ENCODE data around the gene PRAC2. TPM values are rescaled to one million over a fixed set of nuclear protein-coding genes. Genes with fewer than 3 reads are reported as not detected.
A peak's percentile ranks its signal among the peaks of the same experiment; 100 is the strongest.

The PRAC2 gene
- total RNA-seq, 6 experiments from 2014 or later: not detected

DNA sequence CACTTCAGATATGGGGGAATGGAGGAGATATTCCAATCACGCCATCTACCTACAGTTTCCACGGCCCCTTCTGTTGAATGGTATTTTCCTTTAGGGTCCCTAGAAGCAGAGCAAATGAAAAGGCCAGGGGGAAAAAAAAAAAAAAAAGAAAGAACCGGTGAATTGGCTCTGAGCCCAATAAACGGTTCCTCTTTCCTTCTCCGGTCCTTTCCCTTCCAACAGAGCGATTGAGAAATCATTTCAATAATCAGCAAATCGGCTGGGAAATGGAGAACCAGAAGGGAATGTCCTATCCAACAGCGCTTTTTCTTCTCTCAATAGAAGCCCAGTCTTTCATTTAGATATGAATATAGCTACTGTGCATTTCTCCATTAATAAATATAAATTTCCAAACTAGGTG, 32.4 kb downstream of the PRAC2 start:
- Mint-ChIP-seq H3K36me3 (ENCODE audit: low read depth) (no peaks in the 10 kb centered on the region), H3K27me3 (ENCODE audit: insufficient read depth) (peaks cover 50% of the 10 kb centered on the region), H3K9me3 (no peaks in the 10 kb centered on the region), H3K4me1 (ENCODE audit: low read depth) (peaks cover 43% of the 10 kb centered on the region), H3K27ac (no peak overlapping the region), H3K4me3 (0 out of 2 replicates have a peak overlapping the region, but pooled peaks have one; percentile 17)
- DNase-seq: no peak
- TF ChIP-seq, protein P1, sequence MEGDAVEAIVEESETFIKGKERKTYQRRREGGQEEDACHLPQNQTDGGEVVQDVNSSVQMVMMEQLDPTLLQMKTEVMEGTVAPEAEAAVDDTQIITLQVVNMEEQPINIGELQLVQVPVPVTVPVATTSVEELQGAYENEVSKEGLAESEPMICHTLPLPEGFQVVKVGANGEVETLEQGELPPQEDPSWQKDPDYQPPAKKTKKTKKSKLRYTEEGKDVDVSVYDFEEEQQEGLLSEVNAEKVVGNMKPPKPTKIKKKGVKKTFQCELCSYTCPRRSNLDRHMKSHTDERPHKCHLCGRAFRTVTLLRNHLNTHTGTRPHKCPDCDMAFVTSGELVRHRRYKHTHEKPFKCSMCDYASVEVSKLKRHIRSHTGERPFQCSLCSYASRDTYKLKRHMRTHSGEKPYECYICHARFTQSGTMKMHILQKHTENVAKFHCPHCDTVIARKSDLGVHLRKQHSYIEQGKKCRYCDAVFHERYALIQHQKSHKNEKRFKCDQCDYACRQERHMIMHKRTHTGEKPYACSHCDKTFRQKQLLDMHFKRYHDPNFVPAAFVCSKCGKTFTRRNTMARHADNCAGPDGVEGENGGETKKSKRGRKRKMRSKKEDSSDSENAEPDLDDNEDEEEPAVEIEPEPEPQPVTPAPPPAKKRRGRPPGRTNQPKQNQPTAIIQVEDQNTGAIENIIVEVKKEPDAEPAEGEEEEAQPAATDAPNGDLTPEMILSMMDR (IDR thresholded peaks at IDR 0.05): no peak

DNA sequence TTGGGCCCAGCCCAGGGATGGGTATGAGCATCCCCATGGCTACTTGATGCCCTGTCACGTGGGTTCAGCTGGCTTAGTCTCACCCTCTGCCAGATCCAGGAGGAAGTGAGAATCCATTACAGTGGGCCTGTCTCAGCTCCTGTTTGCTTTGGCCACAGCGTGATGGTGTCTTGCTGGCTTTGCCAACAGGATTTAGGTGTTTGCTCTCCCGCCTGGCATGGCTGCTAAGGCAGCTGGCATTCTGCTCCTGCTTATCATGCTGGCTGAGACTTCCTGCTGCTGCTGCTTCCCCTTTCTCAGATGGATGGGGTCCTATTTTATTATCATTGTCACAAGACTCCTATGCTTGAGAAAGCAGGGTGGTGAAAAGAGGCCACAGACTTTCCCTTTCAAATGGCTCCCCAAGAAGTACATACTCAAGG, 33.9 kb downstream of the PRAC2 start:
- peaks cover 43% of the 10 kb centered on the region for H3K4me1 Mint-ChIP-seq (ENCODE audit: low read depth)
- H3K36me3 Mint-ChIP-seq (ENCODE audit: low read depth): no peaks in the 10 kb centered on the region
- no peak overlapping the region for H3K27ac Mint-ChIP-seq
- DNase-seq: no peak
- peaks cover 44% of the 10 kb centered on the region for H3K27me3 Mint-ChIP-seq (ENCODE audit: insufficient read depth)
- H3K4me3 Mint-ChIP-seq: no peak overlapping the region
- H3K9me3 Mint-ChIP-seq: no peaks in the 10 kb centered on the region
- TF ChIP-seq, protein P1 (IDR thresholded peaks at IDR 0.05): no peak

DNA sequence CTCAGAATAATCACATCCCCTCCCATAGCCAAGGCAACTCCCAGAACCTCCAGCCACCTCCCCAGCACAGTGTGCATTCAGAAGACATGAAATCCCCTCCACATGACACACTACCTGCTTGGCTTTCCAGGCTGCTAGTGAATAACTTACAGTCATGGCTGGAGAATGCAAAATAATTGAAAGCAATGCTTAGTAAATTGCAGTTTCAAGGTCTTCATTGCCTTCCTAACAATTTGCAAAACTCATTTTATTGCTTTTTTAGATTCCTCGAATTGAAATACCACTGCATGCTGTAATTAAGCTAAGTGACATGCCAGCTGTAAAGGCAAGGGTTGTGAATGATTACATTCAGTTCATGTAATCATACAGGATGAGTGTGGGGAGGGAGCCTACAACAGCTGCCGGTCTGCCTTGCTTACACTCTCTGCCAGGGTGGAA, 34.6 kb downstream of the PRAC2 start:
- H3K27me3 Mint-ChIP-seq (ENCODE audit: insufficient read depth): peaks cover 44% of the 10 kb centered on the region
- TF ChIP-seq, protein P1 (IDR thresholded peaks at IDR 0.05): no peak
- DNase-seq: peak; percentile 38
- H3K36me3 Mint-ChIP-seq (ENCODE audit: low read depth): no peaks in the 10 kb centered on the region
- H3K27ac Mint-ChIP-seq: no peak overlapping the region
- no peaks in the 10 kb centered on the region for H3K9me3 Mint-ChIP-seq
- H3K4me1 Mint-ChIP-seq (ENCODE audit: low read depth): peaks cover 43% of the 10 kb centered on the region
- H3K4me3 Mint-ChIP-seq: no peak overlapping the region

DNA sequence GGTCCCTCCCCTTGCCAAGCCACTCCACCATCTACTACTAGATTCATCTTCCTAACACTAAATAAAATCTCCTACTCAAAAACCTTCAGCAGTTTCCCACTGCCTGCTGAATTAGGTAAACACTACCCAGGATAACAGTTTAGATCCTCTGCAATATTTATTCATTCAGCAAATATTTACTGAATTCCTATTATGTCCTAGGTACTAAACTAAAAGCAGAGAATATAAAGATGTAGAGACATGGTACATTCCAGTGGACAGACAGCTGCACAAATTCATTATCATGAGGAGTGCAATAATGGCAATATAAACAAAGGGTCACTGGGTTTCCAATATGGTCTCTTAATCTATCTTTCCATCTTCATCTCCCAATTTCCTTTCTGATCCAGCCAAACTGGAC, 36.3 kb downstream of the PRAC2 start:
- TF ChIP-seq, protein P1 (IDR thresholded peaks at IDR 0.05): no peak
- Mint-ChIP-seq H3K4me1 (ENCODE audit: low read depth) (peaks cover 27% of the 10 kb centered on the region), H3K36me3 (ENCODE audit: low read depth) (no peaks in the 10 kb centered on the region), H3K27ac (no peak overlapping the region), H3K4me3 (no peak overlapping the region), H3K9me3 (no peaks in the 10 kb centered on the region), H3K27me3 (ENCODE audit: insufficient read depth) (peaks cover 44% of the 10 kb centered on the region)
- DNase-seq: no peak

DNA sequence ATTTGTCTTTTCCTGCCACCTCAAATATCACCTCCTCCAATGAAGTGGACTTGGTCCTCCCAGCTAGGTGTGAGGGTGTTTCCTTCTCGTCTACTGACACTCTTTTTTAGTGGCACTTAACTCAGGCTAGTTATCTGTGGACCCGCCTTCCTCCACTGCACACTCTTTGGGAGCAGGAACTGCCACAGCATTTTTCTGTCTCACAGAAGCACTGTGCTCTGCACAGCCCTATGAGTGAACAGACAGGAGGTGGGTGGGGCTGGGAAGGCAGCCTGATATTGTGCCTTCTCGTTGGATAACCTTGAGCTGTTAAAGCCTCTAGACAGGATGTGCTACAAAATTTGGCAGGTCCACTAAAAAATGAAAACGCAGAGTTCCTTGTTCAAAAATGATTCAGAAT, 37.4 kb downstream of the PRAC2 start:
- H3K27ac Mint-ChIP-seq: no peak overlapping the region
- H3K9me3 Mint-ChIP-seq: no peaks in the 10 kb centered on the region
- peaks cover 37% of the 10 kb centered on the region for H3K27me3 Mint-ChIP-seq (ENCODE audit: insufficient read depth)
- H3K36me3 Mint-ChIP-seq (ENCODE audit: low read depth): no peaks in the 10 kb centered on the region
- TF ChIP-seq, protein P1 (IDR thresholded peaks at IDR 0.05): no peak
- no peak overlapping the region for H3K4me3 Mint-ChIP-seq
- peaks cover 25% of the 10 kb centered on the region for H3K4me1 Mint-ChIP-seq (ENCODE audit: low read depth)
- no peak for DNase-seq

DNA sequence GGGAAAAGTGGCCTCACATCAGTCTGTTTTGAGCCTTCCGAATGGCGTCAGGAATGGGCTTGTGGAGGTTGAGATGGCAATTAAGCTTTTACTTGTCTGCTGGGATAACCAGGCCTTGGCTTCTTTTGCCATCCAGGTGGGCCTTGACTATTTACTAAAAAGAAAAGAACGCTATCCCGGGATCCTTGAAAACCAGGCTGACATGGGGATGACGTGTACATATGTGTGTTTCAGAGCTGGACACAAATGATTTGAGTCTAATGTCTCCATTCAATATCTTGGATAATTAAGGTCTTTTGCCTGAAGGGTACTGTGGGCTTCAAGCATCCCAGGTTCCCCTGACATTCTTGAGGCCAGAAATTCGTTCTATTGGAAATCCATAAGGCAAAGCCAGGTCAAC, 38.1 kb downstream of the PRAC2 start:
- Mint-ChIP-seq H3K4me3 (no peak overlapping the region), H3K36me3 (ENCODE audit: low read depth) (no peaks in the 10 kb centered on the region)

More for the DNA sequence above, 38.1 kb downstream of the PRAC2 start:
- Mint-ChIP-seq H3K27ac (no peak overlapping the region), H3K9me3 (no peaks in the 10 kb centered on the region), H3K27me3 (ENCODE audit: insufficient read depth) (peaks cover 38% of the 10 kb centered on the region), H3K4me1 (ENCODE audit: low read depth) (peaks cover 20% of the 10 kb centered on the region)
- no peak for DNase-seq
- TF ChIP-seq, protein P1 (IDR thresholded peaks at IDR 0.05): no peak

Data from HFFc6 (cell line).